Activated naive CD4-positive, alpha-beta T cell treated with anti-CD3 and anti-CD28 coated beads, Interleukin-2, amount 50 U/mL, for 72 hours (primary cell): ENCODE results near the gene SMURF1. TPM values are rescaled to one million over a fixed set of nuclear protein-coding genes. Genes with fewer than 3 reads are reported as not detected.
"Not testable (repeated sequence)": the region's sequence is repeated elsewhere in the genome, so short reads cannot be mapped to it uniquely, and the experiment has no call there.

Experiments
- ATAC-seq, 2 donors: fragments of 150-1000 bp; cut with Tn5 transposase; 2 replicates each; pipeline ENCODE4 v1.10.0; 2021; ENCODE audit warnings: mild to moderate bottlenecking in 2 of 2, moderate library complexity in 2 of 2
- DNase-seq, 2 donors: peaks; one replicate each; pipeline ENCODE4 v3.0.0; 2021 to 2022; ENCODE audit warnings: low spot score in 2 of 2
- H3K27ac Mint-ChIP-seq, 2 donors: one replicate each; pipeline ENCODE4 v1.8.0; 2022; ENCODE audit warnings: mild to moderate bottlenecking in 2 of 2, mixed read lengths in 2 of 2
- H3K36me3 Mint-ChIP-seq, 2 donors: one replicate each; pipeline ENCODE4 v1.8.0; 2022; ENCODE audit warnings: mixed read lengths in 2 of 2
- H3K9me3 Mint-ChIP-seq, 2 donors: one replicate each; pipeline ENCODE4 v1.8.0; 2022; ENCODE audit warnings: mixed read lengths in 2 of 2
- total RNA-seq, 2 donors: library from RNA; stranded (reverse); gene quantifications; one replicate each; pipeline ENCODE4 v1.2.3, GENCODE V29; 2022

Gene SMURF1
- 10 to 100 TPM; 13.5 to 19.6 TPM for total RNA-seq

- Mint-ChIP-seq H3K9me3 (peaks cover 0 to 6% of the 10 kb centered on the region in 2 donors), H3K36me3 (peaks cover 0 to 15% of the 10 kb centered on the region in 2 donors), H3K27ac (peak within 1 kb of the TSS; percentile 78 to 90)
- DNase-seq (peak; percentile 80 to 85), ATAC-seq (peak; percentile 63 to 70)
These were observed at the start of gene SMURF1 for GRCh38 chr7:99143853-99144672. SMURF1 (minus strand) TSS chr7:99144108; CDS start chr7:99143780, 328 bp downstream.

- peaks cover 3 to 5% of the 10 kb centered on the region in 2 donors for H3K36me3 Mint-ChIP-seq
- peaks cover 0 to under 1% of the 10 kb centered on the region in 2 donors for H3K9me3 Mint-ChIP-seq
- no peak for DNase-seq
- H3K27ac Mint-ChIP-seq = no peak overlapping the region
- ATAC-seq = no peak
These were observed 48.1 kb upstream of the SMURF1 start for GRCh38 chr7:99191869-99192596.

GRCh38 chr7:99190359-99191009, 46.6 kb upstream of the SMURF1 start:
- H3K27ac Mint-ChIP-seq = no peak overlapping the region
- DNase-seq = no peak
- ATAC-seq = no peak
- no peaks in the 10 kb centered on the region for H3K36me3 Mint-ChIP-seq
- no peaks in the 10 kb centered on the region for H3K9me3 Mint-ChIP-seq

- DNase-seq (no peak), ATAC-seq (no peak)
- H3K36me3 Mint-ChIP-seq = no peaks in the 10 kb centered on the region
- no peaks in the 10 kb centered on the region for H3K9me3 Mint-ChIP-seq
- H3K27ac Mint-ChIP-seq = no peak overlapping the region
These were observed 45.3 kb upstream of the SMURF1 start for GRCh38 chr7:99189222-99189621.

DNA sequence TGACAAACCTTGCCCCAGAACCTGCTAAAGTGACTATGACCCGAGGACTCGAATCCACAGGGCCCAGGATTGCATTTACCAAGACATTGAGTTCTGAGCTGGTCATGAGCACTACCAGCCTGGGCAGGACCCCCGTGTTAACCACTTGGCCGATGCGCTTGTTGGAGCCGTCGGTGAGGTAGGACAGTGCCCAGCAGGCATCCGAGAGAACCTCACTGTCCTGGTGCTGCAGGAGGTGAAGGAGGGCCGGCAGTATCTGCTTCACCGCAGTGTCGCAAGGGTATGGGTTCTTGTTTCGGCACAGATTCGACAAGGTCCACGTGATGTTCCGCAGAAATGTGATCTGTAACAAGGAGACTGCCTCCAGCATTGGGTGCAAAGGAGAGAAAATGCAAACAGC, 44.3 kb upstream of the SMURF1 start:
- no peak for ATAC-seq
- Mint-ChIP-seq H3K9me3 (no peaks in the 10 kb centered on the region), H3K27ac (no peak overlapping the region), H3K36me3 (no peaks in the 10 kb centered on the region)
- DNase-seq = no peak

DNA sequence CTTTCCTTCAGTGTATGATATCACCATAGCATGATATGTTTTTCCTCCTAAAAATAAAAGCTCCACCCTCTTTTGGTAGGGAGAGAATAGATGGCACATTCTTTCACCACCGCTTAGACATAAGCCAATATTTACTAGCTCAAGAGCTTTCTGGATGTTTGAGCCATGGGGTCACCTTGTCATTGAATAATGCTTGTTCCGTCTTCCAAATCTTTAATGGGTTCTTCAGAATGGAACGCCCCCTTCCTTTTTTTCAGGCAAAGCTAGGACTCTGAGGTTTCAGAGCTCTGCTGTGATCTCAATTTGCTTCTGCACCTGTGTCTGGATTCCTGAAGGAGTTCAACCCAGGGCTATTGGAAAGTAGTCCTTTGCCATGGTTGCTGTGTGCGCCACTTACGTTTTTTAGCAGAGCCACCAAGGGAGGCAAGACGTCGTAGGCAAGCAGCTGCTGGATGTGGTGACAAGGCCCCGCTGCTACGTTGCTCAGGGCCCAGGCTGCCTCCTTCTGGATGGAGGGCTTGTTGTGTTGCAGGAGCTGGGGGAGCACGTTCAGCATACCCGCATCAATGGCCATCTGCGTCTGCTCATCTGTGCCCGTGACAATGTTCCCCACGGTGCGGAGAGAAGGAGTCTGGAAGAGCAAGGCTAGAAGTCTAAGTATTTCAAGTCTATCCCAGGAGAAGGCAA, 40.8 kb upstream of the SMURF1 start:
- H3K27ac Mint-ChIP-seq = no peak overlapping the region
- H3K9me3 Mint-ChIP-seq = no peaks in the 10 kb centered on the region
- DNase-seq (no peak), ATAC-seq (no peak)
- H3K36me3 Mint-ChIP-seq = no peaks in the 10 kb centered on the region

GRCh38 chr7:99180067-99180650, 36.3 kb upstream of the SMURF1 start:
- peak overlapping the region in 1 of 2 donors; percentile 65 for H3K27ac Mint-ChIP-seq
- DNase-seq (no peak), ATAC-seq (no peak)
- no peaks in the 10 kb centered on the region for H3K36me3 Mint-ChIP-seq
- H3K9me3 Mint-ChIP-seq = no peaks in the 10 kb centered on the region

DNA sequence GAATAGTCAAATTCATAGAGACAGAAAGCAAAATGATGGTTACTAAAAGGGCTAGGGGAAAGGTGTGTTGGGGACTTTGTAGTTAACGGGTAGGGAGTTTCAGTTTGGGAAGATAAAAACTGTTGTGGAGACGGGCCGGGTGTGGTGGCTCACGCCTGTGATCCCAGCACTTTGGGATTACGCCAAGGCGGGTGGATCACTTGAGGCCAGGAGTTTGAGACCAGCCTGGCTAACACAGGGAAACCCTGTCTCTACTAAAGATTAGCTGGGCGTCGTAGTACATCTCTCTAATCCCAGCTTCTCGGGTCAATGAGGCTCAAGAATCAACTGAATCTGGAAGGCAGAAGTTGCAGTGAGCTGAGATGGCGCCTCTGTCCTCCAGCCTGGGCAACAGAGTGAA, 33.3 kb upstream of the SMURF1 start:
- Mint-ChIP-seq H3K36me3 (no peaks in the 10 kb centered on the region), H3K9me3 (no peaks in the 10 kb centered on the region), H3K27ac (no peak overlapping the region)
- peak in 1 of 2 donors; percentile 2 for DNase-seq
- no peak for ATAC-seq

GRCh38 chr7:99173787-99174186, 29.9 kb upstream of the SMURF1 start:
- H3K27ac Mint-ChIP-seq = no peak overlapping the region
- ATAC-seq = no peak

GRCh38 chr7:99171731-99172130, 27.8 kb upstream of the SMURF1 start:
- DNase-seq = no peak
- Mint-ChIP-seq H3K36me3 (no peaks in the 10 kb centered on the region), H3K9me3 (no peaks in the 10 kb centered on the region), H3K27ac (no peak overlapping the region)
- ATAC-seq = no peak

More at GRCh38 chr7:99173787-99174186, 29.9 kb upstream of the SMURF1 start:
- Mint-ChIP-seq H3K9me3 (no peaks in the 10 kb centered on the region), H3K36me3 (no peaks in the 10 kb centered on the region)
- no peak for DNase-seq

DNA sequence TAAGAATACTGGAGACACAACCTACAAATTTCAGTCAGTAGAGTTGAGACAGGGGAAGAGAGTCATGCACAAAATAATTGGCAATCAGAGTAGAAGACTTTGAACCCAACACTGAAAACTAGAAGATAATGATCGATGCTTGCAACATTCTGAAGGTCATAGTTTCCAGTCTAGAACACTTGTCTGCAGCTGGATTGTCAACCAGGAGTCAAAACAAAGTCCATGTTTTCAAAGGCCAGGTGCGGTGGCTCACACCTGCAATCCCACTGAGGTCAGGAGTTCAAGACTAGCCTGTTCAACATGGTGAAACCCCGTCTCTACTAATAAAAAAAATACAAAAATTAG, 26.8 kb upstream of the SMURF1 start:
- Mint-ChIP-seq H3K27ac (no peak overlapping the region), H3K9me3 (no peaks in the 10 kb centered on the region), H3K36me3 (no peaks in the 10 kb centered on the region)
- no peak for ATAC-seq
- DNase-seq = no peak

- ATAC-seq = no peak
- no peaks in the 10 kb centered on the region for H3K9me3 Mint-ChIP-seq
These were observed 26.3 kb upstream of the SMURF1 start for GRCh38 chr7:99170065-99170729.

DNA sequence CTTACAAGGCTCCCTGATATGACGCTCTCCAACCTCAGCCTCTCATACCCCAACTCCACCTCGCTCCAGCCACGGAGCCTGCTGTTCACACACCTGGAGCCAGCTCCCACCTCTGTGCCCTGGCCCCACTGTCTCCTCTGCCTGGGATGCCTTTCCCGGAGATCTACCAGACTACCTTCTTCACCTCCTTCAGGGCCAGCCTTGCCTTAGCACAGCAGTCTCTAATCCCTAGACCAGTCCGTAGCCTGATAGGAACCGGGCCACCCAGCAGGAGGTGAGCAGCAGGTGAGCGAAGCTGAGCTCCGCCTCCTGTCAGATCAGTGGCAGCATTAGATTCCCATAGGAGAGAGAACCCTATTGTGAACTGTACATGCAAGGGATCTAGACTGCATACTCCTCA, 23.2 kb upstream of the SMURF1 start:
- no peaks in the 10 kb centered on the region for H3K9me3 Mint-ChIP-seq
- no peak for ATAC-seq
- DNase-seq = no peak
- no peaks in the 10 kb centered on the region for H3K36me3 Mint-ChIP-seq
- no peak overlapping the region for H3K27ac Mint-ChIP-seq

More at GRCh38 chr7:99170065-99170729, 26.3 kb upstream of the SMURF1 start:
- no peaks in the 10 kb centered on the region for H3K36me3 Mint-ChIP-seq
- no peak for DNase-seq
- H3K27ac Mint-ChIP-seq = no peak overlapping the region

DNA sequence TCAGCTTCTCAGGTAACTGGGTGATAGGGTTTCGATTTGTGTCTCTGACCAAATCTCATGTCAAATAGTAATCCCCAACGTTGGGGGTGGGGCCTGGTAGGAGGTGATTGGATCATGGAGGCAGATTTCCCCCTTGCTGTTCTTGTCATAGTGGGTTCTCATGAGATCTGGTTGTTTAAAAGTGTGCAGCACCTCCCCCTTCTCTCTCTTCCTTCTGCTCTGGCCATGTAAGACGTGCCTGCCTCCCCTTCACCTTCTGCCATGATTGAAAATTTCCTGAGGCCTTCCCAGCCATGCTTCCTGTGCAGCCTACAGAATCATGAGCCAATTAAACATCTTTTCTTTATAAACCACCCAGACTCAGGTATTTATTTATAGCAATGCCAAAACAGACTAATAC, 21.9 kb upstream of the SMURF1 start:
- Mint-ChIP-seq H3K36me3 (no peaks in the 10 kb centered on the region), H3K9me3 (peaks cover 0 to 3% of the 10 kb centered on the region in 2 donors), H3K27ac (peak overlapping the region in 1 of 2 donors; percentile 28)
- ATAC-seq (no peak), DNase-seq (no peak)

GRCh38 chr7:99163669-99164068, 19.8 kb upstream of the SMURF1 start:
- DNase-seq, H3K9me3 Mint-ChIP-seq, H3K27ac Mint-ChIP-seq, ATAC-seq, H3K36me3 Mint-ChIP-seq: not testable (repeated sequence)

- no peak for ATAC-seq
- Mint-ChIP-seq H3K27ac (no peak overlapping the region), H3K9me3 (peaks cover 0 to 3% of the 10 kb centered on the region in 2 donors), H3K36me3 (peaks cover 0 to 7% of the 10 kb centered on the region in 2 donors)
- DNase-seq = no peak
These were observed 12.7 kb upstream of the SMURF1 start for GRCh38 chr7:99156649-99157048.
